Measurements from ENCODE around the gene FADS3. TPM values are rescaled to one million over a fixed set of nuclear protein-coding genes. Genes with fewer than 3 reads are reported as not detected.

Gene FADS3
- total RNA-seq, 1 experiment from 2014 or later = 65.8 TPM

GRCh38 chr11:61902313-61902712 is 11.0 kb upstream of the FADS3 start:
- TF ChIP-seq RAD21 (IDR thresholded peaks at IDR 0.05; ENCODE audit: low read depth) = no peak
- no peak for TF ChIP-seq ELF1 (IDR thresholded peaks at IDR 0.05; ENCODE audit: borderline replicate concordance, low read depth)
- no peak for TF ChIP-seq JUND (IDR thresholded peaks at IDR 0.05)
- intact Hi-C loops (cut with micrococcal nuclease) = no loop called here
- no peaks in the 10 kb centered on the region for H3K27me3 ChIP-seq (ENCODE audit: insufficient read depth, low read length)
- ChIA-PET RAD21 (ENCODE audit: low non-redundant PET in 1 of 2, low total read pairs in 2 of 2, uncharacterized antibody in 2 of 2, unreplicated experiment in 2 of 2) (no interaction called here), CTCF (interaction anchor here (2.2 to 8.6 kb wide), 2 partner anchors 46 to 179 kb away, joined by 9 to 134 read pairs; no protein-coding TSS in a partner anchor), POLR2A (interaction anchor here (1.1 kb wide), 1 partner anchor 48 kb away, joined by 3 read pairs; the partner anchor contains the start of gene BEST1)
- DNase-seq (ENCODE audit: low read depth, low spot score) = no peak
- H3K27ac ChIP-seq (ENCODE audit: low read depth, low read length) = no peak overlapping the region
- H3K4me3 ChIP-seq (replicated peaks in 1 of 2; ENCODE audit: low read depth in 1 of 2, low read length in 2 of 2) = no peak overlapping the region
- H3K9ac ChIP-seq (ENCODE audit: low read length) = no peak overlapping the region
- 0 out of 4 replicates have a peak, but pooled peaks cover 0 to 3% of the 10 kb centered on the region in 2 experiments for H3K36me3 ChIP-seq (ENCODE audit: control insufficient read depth in 1 of 2, insufficient read depth in 2 of 2, low read length in 2 of 2)
- no peak overlapping the region for H2AFZ ChIP-seq (ENCODE audit: low read depth, low read length, poor library complexity, severe bottlenecking)
- no peaks in the 10 kb centered on the region for H3K79me2 ChIP-seq (ENCODE audit: insufficient read depth, low read length)
- H3K9me3 ChIP-seq (ENCODE audit: control insufficient read depth in 1 of 2, insufficient read depth in 1 of 2, low read depth in 1 of 2, low read length in 2 of 2) = no peaks in the 10 kb centered on the region
- H3K9me2 ChIP-seq (ENCODE audit: insufficient read depth) = no peaks in the 10 kb centered on the region
- 0 out of 4 replicates have a peak, but pooled peaks cover 0 to 3% of the 10 kb centered on the region in 2 experiments for H3K4me1 ChIP-seq (ENCODE audit: control insufficient read depth in 1 of 2, insufficient read depth in 2 of 2, low read length in 2 of 2)
- no TSS peak for BruUV-seq (replicated peaks)
- H4K20me1 ChIP-seq (ENCODE audit: insufficient read depth) = no peaks in the 10 kb centered on the region
- no peak overlapping the region for H3K4me2 ChIP-seq (ENCODE audit: low read length)
- ATAC-seq = no peak

- no TSS peak for BruUV-seq (replicated peaks)
- H3K36me3 ChIP-seq (ENCODE audit: control insufficient read depth in 1 of 2, insufficient read depth in 2 of 2, low read length in 2 of 2) = 0 out of 4 replicates have a peak, but pooled peaks cover 0 to 3% of the 10 kb centered on the region in 2 experiments
- H3K79me2 ChIP-seq (ENCODE audit: insufficient read depth, low read length) = no peaks in the 10 kb centered on the region
- TF ChIP-seq FOSL1 (IDR thresholded peaks at IDR 0.05; ENCODE audit: low read depth) = no peak
- no peak for TF ChIP-seq TCF7L2 (IDR thresholded peaks at IDR 0.05; ENCODE audit: borderline replicate concordance, extremely low read depth, insufficient read depth, insufficient read length)
- TF ChIP-seq CTCF (IDR thresholded peaks at IDR 0.05 in 2 of 3, conservative IDR thresholded peaks at IDR 0.05 in 1 of 3; ENCODE audit: borderline replicate concordance in 1 of 3, insufficient read depth in 1 of 3, low read depth in 2 of 3, low read length in 2 of 3) = 0 out of 6 replicates have a peak, but pooled peaks of 1 of the 3 experiments have one; percentile 29
- no peak for TF ChIP-seq CEBPB (IDR thresholded peaks at IDR 0.05; ENCODE audit: low read depth)
- peak; percentile 56 for TF ChIP-seq RAD21 (IDR thresholded peaks at IDR 0.05; ENCODE audit: low read depth)
- no peak for TF ChIP-seq SIN3A (IDR thresholded peaks at IDR 0.05; ENCODE audit: low read depth)
- no peak for TF ChIP-seq ZNF274 (IDR thresholded peaks at IDR 0.05; ENCODE audit: low read depth, low read length)
- intact Hi-C loops (cut with micrococcal nuclease) = no loop called here
- H3K9me2 ChIP-seq (ENCODE audit: insufficient read depth) = no peaks in the 10 kb centered on the region
- no peak overlapping the region for H2AFZ ChIP-seq (ENCODE audit: low read depth, low read length, poor library complexity, severe bottlenecking)
- H3K9ac ChIP-seq (ENCODE audit: low read length) = no peak overlapping the region
- no peaks in the 10 kb centered on the region for H3K9me3 ChIP-seq (ENCODE audit: control insufficient read depth in 1 of 2, insufficient read depth in 1 of 2, low read depth in 1 of 2, low read length in 2 of 2)
- POLR2A ChIA-PET = interaction anchor here (1.1 kb wide), 1 partner anchor 49 kb away, joined by 3 read pairs; the partner anchor contains the start of gene BEST1
- RAD21 ChIA-PET (ENCODE audit: low non-redundant PET in 1 of 2, low total read pairs in 2 of 2, uncharacterized antibody in 2 of 2, unreplicated experiment in 2 of 2) = no interaction called here
- no peaks in the 10 kb centered on the region for H4K20me1 ChIP-seq (ENCODE audit: insufficient read depth)
- ATAC-seq (no peak), DNase-seq (ENCODE audit: low read depth, low spot score) (no peak)
- CTCF ChIA-PET = interaction anchor here (7.1 to 8.6 kb wide), 2 partner anchors 47 to 180 kb away, joined by 134 to 162 read pairs; partner anchors contain the start of gene BEST1
- H3K27ac ChIP-seq (ENCODE audit: low read depth, low read length) = no peak overlapping the region
- no peak overlapping the region for H3K4me2 ChIP-seq (ENCODE audit: low read length)
- no peaks in the 10 kb centered on the region for H3K27me3 ChIP-seq (ENCODE audit: insufficient read depth, low read length)
- 0 out of 4 replicates have a peak, but pooled peaks cover 0 to 3% of the 10 kb centered on the region in 2 experiments for H3K4me1 ChIP-seq (ENCODE audit: control insufficient read depth in 1 of 2, insufficient read depth in 2 of 2, low read length in 2 of 2)
- H3K4me3 ChIP-seq (replicated peaks in 1 of 2; ENCODE audit: low read depth in 1 of 2, low read length in 2 of 2) = no peak overlapping the region
Observed at GRCh38 chr11:61901397-61901796, 10.1 kb upstream of the FADS3 start.

Data from HCT116 (cell line).